ENCODE data around the gene ZIC1.

DNA sequence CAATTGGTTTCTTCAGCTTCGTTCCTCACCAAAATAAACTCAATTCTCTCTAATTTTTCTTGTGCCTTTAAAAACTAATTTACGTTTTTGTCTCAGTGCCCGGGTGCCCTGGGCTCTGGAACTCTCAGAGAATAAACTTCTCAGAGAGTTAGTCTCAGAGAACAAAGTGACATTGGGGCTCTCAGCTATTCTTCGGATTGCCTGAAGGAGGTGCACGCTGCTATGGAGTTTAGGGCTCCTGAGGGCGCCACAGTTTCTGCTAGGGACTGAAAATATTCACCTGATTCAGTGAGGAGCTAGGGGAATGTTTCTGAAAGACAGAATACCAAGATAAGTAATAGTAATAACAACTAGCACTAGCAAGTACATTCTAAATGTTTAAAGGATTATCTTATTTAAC, 25.5 kb upstream of the ZIC1 start:
- TF ChIP-seq CTCF (IDR thresholded peaks at IDR 0.05), result no peak
- no peak for TF ChIP-seq POLR2A (IDR thresholded peaks at IDR 0.05)
- TF ChIP-seq POLR2AphosphoS5 (IDR thresholded peaks at IDR 0.05), result no peak
